Posterior cingulate gyrus (tissue), 11 donors: Measurements from ENCODE around the gene ZNF761.
"Not testable (repeated sequence)": the region's sequence is repeated elsewhere in the genome, so short reads cannot be mapped to it uniquely, and the experiment has no call there.

ENCODE experiments used
- DNase-seq, 10 donors: peaks; one replicate each; pipeline versions ENCODE4 v3.0.0 to v3.0.0-alpha.2; 2020 to 2021; ENCODE audit warnings: mixed read lengths in 3 of 10
- intact Hi-C: fragments of 100-400 bp; cut with DNase I; formaldehyde crosslinking; loops from one replicate; pipeline ENCODE4 v1.15.1; 2023

ZNF761 gene

DNA sequence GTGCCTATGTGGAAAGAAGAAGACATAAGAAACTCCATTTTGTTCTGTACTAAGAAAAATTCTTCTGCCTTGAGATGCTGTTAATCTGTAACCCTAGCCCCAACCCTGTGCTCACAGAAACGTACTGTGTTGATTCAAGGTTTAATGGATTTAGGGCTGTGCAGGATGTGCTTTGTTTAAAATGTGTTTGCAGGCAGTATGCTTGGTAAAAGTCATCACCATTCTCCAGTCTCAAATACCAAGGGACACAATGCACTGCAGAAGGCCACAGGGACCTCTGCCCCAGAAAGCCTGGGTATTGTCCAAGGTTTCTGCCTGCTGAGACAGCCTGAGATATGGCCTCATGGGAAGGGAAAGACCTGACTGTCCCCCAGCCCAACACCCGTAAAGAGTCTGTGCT, 12.0 kb downstream of the ZNF761 start:
- DNase-seq, intact Hi-C loops: not testable (repeated sequence)

DNA sequence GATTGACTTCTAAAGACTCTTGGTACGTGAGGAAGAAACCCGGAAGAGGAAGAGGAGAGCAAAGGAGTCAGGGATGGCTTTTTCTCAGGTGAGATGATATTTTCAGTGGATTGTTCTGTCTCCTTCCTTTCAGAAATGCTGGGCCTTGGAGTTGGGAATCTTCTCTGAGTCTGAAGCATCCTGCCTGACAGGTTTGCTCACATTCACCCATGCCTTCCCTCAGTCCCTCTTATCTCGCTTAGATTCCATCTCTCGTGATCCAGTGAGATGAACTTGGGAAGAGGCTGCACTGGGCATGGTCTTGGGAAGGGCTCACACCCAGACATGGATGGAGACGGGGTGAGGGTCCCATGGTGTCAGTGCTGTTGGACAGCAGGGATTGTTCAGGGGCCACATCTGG, 15.4 kb downstream of the ZNF761 start:
- DNase-seq, intact Hi-C loops: not testable (repeated sequence)

DNA sequence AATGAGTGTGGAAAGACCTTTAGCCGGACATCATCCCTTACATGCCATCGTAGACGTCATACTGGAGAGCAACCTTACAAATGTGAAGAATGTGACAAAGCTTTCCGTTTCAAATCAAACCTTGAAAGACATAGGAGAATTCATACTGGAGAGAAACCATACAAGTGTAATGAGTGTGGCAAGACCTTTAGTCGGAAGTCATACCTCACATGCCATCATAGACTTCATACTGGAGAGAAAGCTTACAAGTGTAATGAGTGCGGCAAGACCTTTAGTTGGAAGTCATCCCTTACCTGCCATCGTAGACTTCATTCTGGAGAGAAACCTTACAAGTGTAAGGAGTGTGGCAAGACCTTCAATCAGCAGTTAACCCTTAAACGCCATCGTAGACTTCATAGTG, 24.0 kb downstream of the ZNF761 start:
- no peak for DNase-seq
- intact Hi-C loops, result no loop called here

DNA sequence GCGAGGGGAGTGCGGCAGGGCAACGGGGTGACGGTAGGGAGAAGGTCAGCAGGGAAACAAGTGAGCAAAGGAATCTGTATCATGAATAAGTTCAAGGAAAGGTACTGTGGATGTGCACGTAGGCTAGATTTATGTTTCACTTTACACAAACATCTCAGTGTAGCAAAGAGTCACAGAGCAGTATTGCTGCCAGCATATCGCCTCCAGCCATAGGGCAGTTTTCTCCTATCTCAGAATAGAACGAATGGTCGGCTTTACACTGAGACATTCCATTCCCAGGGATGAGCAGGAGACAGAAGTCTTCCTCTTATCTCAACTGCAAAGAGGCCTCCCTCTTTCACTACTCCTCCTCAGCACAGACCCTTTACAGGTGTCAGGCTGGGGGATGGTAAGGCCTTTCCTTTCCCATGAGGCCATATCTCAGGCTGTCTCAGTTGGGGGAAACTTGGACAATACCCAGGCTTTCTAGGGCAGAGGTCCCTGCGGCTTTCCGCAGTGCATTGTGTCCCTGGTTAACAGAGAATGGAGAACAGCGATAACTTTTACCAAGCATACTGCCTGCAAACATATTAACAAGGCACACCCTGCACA, 28.4 kb downstream of the ZNF761 start:
- DNase-seq, intact Hi-C loops: not testable (repeated sequence)

DNA sequence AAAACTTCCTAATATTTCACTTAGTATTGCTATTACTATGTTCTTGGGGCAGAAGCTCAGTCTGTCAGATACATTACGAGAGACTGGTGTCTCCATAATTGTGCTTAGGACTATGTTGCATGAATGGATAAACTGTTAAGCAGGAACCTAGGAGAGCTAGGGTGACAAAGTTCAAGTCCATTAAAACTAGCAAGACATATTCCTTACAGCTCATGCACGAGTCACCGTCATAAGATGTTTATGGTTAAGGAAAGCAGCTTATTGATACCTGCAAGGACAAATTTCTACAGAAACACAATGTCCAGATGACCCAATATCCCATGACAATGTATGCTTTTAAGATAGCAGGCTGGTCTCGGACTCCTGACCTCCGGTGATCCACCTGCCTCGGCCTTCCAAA, 30.1 kb downstream of the ZNF761 start:
- intact Hi-C loops, result no loop called here
- DNase-seq, result no peak

DNA sequence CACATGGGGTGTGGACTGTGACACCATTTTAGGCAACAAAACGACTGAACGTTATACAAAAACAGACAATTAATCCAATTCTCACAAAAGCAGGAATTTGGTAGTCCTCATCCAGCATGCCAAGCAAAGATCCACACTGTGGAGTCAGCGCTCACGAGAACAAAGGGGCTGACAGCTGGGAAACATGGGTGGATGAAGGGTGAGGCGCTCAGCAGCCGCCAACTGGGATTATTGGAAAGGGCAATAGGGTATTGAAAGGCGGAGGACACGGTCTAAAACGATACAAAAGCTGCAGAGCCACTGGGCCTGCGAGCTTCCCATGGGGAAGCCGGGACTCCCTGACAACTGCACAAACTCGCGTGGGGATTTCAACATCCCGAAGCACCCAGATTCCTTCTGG, 31.1 kb downstream of the ZNF761 start:
- intact Hi-C loops, result no loop called here
- peak in 2 of 10 donors; percentile 2 to 15 for DNase-seq

DNA sequence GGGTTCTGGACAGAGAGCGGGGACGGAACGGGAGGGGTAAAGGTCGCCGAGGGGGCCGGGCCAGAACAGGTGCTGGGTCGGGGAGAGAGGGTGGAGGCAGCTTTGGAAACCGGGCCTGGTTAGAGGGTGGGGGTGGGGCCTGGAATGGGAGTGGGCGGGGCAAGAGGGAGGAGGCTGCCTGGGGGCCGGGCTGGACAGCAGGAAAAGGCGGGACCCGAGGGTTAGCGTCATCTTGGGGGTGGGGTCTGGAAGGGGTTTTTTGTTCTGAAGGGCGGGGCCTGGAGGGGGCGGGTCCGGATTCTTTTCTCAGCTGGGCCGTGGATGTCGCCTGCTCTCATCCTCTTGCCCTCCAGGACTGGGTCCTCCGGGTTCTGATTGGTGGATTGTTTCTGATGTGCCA, 31.5 kb downstream of the ZNF761 start:
- DNase-seq, result peak; percentile 45 to 96 (median 84)
- intact Hi-C loops, result no loop called here

DNA sequence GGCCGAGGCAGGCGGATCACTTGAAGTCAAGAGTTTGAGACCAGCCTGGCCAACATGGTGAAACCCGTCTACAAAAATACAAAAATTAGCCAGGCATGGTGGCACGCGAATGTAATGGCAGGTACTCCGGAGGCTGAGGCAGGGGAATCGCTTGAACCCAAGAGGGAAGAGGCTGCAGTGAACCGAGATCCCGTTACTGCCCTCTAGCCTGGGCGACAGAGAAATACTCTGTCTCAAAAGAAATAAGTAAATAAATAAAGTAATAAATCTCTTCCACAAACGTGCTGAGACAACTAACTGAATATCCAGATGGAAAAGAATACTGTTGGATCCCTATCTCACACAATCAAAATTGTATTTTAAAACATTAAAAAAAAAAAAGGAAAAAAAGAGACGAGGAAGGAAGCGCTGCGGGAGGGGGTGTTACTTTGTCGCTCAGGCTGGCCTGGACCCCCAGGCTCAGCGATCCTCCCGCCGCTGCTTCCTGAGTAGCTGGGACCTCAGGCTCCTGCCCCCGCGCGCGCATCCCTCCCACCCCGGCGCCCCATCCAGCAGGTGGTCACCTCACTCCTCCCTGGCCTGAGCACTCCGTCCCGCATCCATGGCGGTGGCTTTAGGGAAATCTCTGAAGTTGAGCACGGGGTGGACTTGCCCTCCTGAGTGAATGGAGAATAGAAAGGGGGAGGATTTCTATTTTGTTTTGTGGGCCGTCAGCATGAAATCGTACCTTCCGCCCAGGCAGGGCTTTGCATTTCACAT, 35.1 kb downstream of the ZNF761 start:
- peak in 2 of 10 donors; percentile 9 to 61 for DNase-seq
- intact Hi-C loops, result loop anchor here (1.0 to 2.0 kb wide), 2 partner anchors 36 to 53 kb away; partner anchors contain the start of gene ZNF761

DNA sequence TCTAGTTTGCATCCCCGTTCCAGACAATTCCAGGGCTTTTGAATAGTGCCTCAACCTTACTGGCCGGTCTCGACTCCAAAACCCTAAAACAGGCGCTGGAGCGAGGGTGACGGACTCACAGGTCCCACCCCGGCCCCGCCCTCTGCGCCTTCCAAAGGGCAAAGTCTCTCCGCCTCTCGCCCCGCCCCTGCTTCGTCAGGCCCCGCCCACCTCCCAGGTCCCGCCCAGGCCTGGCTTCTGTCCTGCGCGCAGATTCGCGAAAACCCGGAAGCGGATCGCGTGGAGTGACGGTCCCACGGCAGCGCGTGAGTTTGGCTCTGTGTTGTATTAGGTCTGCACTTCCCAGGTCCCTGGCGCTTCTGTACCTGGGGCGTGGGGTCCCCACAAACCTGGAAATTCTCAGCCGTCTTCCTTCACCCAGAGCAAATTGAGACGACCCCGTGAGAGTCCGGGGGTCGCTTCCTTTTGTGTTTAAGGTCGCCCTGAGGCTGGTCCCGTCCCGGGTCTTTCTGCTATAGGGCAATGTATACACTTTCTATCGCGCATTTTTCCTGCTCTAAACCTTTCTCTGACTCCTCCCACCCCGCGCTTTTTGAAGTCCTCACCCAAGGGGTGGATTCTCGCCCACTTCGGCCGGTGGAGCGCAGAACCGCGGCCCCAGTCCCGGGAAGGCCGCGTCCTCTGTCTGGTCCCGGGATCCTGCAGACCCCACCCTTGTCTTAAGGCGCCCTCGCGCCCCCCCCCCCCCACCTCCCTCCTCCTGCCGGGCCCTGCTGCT, 35.9 kb downstream of the ZNF761 start, which contains the start of gene ZNF813:
Gene ZNF813 (plus strand): TSS at position 249 of the 778 bp plus-strand sequence. CDS start 16,090 bp downstream, outside the sequence.
- intact Hi-C loops, result loop anchor here (1.0 to 2.0 kb wide), 3 partner anchors 37 to 71 kb away; partner anchors contain the start of gene ZNF761
- peak; percentile 80 to 99 (median 94) for DNase-seq

DNA sequence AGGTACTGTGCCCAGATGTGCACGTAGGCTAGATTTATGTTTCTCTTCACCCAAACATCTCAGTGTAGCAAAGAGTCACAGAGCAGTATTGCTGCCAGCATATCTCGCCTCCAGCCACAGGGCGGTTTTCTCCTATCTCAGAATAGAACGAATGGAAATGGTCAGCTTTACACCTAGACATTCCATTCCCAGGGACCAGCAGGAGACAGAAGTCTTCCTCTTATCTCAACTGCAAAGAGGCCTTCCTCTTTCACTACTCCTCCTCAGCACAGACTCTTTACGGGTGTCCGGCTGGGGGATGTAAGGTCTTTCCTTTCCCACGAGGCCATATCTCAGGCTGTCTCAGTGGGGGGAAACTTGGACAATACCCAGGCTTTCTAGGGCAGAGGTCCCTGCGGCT, 36.8 kb downstream of the ZNF761 start:
- intact Hi-C loops, result loop anchor here (2.0 kb wide), 1 partner anchor 72 kb away; no protein-coding TSS in a partner anchor
- DNase-seq, result not testable (repeated sequence)

DNA sequence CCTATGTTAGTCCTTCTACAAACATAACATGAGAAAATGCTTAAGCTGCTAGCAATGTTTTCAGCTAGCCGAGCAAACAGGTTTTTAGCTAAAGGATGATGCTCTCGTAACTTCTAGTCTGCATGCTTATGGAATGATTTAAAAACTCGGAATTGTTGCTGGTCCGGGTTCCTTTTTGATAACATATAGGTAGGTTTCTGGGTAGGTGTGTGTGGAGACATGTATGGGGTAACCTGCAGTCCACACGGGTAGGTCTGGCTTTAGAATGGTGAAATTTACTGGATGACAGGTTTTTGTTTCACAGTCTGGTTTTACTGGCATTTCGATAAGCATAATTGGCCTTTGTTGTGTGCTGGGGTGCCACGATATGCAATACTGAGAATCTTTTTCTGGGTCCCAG, 40.1 kb downstream of the ZNF761 start:
- no peak for DNase-seq

DNA sequence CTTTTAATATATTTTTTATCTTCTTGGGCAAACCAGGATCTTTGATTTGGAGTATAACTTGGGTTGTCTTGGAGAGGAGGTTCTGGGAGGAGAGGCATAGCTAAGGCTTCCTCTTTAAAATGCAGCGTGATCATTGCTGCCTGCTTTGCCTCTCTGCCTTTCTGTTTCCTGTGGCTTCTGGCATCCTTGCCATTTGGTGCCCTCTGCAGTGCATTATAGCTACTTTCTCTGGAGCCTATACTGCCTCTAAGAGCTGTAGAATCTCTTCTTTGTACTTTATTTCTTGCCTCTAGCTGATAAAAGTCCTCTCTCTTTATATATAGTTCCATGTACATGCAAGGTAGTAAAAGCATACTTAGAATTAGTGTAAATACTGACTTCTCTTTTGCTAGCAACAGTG, 43.0 kb downstream of the ZNF761 start:
- intact Hi-C loops, result not testable (repeated sequence)

More for the DNA sequence above, 40.1 kb downstream of the ZNF761 start:
- intact Hi-C loops, result no loop called here

DNA sequence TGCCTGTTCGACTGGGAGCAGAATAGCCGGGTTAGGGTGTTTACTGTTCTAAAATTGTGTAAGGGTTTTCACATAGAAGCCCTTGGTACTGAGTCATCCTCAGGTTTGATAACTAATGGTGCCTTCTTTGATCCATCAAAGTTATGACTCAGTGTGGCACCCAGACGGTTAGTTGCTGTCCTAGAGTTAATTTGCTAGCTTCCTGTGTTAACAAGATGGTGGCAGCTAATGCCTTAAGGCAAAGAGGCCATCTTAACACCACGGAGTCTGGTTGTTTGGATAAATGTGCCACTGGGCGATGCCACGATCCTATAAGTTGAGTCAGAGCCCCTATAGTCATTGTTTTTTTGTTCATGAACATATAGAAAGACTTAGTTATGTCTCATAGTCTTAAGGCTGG, 43.7 kb downstream of the ZNF761 start:
- intact Hi-C loops, result not testable (repeated sequence)

More for the DNA sequence above, 43.0 kb downstream of the ZNF761 start:
- DNase-seq, result not testable (repeated sequence)

DNA sequence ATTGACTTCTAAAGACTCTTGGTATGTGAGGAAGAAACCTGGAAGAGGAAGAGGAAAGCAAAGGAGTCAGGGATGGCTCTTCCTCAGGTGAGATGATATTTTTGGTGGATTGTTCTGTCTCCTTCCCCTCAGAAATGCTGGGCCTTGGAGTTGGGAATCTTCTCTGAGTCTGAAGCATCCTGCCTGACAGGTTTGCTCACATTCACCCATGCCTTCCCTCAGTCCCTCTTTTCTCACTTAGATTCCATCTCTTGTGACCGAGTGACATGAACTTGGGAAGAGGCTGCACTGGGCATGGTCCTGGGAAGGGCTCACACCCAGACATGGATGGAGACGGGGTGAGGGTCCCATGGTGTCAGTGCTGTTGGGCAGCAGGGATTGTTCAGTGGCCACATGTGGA, 52.0 kb downstream of the ZNF761 start:
- intact Hi-C loops, DNase-seq: not testable (repeated sequence)

More for the DNA sequence above, 43.7 kb downstream of the ZNF761 start:
- not testable (repeated sequence) for DNase-seq

DNA sequence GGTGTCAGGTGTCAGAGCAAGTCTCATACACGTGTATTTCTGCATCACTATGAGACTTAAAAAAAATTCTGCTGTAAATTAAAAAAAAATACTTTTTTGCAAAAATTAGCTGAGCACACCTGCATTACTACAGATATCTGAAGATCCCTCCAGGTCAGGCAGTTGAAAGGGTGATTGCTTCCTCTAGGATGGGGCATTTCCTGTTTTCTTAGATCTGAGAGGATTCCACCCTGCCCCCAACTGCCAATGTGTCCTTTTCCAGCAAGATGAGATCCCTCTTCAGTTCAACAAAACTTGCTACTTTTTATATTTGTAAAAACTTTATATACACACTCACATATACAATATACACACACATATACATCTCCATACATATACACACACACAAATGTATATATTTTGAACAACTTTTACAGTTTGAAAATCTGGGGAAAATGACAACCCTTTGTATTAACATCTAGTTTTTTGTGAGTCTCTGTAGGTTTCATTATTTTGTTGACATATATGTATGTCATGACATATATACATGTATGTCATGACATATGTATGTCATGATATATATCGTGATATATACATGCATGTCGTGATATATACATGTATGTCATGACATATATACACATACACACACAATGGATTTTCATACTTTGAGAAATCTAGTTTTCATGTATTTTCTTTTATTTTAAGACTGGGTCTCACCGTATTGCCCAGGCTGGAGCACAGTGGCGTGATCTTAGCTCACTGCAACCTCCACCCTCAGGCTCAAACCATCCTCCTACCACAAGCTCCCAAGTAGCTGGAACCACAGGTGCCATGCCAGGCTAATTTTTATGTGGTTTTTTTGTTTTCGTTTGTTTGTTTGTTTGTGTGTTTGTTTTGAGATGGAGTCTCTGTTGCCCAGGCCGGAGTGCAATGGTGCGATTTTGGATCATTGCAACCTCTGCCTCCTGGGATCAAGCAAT, 53.5 kb downstream of the ZNF761 start:
- DNase-seq, result no peak
- intact Hi-C loops, result no loop called here

DNA sequence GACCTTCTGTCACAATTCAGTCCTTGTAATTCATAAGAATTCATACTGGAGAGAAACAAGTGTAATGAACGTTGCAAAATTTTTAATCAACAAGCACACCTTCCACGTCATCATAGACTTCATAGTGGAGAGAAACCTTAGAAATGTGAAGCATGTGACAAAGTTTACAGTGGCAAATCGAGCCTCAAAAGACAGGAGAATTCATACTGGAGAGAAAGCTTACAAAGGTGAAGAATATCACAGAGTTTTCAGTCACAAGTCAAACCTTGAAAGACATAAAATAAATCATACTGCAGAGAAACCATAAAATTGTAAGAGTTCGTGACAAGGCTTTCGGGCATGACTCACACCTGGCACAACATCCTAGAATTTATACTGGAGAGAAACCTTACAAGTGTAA, 60.4 kb downstream of the ZNF761 start:
- no peak for DNase-seq

DNA sequence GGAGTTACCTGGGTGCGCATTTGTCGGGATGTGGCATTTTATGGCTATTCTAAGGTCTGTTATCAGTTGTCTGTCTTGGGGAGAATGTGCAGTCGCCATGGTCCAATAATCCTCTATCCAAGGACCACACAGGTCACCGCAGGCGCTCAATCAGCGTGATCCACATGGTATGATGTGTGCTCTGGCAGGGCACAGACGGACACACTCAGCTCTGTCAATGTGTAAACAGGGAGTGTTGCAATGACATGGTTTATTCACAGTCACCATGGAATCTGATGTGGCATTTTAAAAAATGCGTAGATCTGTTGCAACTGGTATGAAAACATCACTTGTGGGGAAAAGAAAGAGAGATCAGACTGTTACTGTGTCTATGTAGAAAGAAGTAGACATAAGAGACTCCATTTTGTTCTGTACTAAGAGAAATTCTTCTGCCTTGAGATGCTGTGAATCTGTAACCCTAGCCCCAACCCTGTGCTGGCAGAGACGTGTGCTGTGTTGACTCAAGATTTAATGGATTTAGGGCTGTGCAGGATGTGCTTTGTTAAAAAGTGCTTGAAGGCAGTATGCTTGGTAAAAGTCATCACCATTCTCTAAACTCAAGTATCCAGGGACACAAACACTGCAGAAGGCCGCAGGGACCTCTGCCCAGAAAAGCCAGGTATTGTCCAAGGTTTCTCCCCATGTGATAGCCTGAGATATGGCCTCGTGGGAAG, 65.7 kb downstream of the ZNF761 start:
- intact Hi-C loops, DNase-seq: not testable (repeated sequence)

More for the DNA sequence above, 60.4 kb downstream of the ZNF761 start:
- intact Hi-C loops, result no loop called here

DNA sequence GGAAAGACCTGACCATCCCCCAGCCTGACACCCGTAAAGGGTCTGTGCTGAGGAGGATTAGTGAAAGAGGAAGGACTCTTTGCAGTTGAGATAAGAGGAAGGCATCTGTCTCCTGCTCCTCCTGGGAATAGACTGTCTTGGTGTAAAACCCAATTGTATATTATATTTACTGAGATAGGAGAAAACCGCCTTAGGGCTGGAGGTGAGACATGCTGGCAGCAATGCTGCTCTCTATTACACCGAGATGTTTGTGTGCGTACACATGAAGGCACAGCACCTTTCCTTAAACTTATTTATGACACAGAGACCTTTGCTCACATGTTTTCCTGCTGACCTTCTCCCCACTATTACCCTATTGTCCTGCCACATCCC, 66.2 kb downstream of the ZNF761 start:
- DNase-seq, intact Hi-C loops: not testable (repeated sequence)

DNA sequence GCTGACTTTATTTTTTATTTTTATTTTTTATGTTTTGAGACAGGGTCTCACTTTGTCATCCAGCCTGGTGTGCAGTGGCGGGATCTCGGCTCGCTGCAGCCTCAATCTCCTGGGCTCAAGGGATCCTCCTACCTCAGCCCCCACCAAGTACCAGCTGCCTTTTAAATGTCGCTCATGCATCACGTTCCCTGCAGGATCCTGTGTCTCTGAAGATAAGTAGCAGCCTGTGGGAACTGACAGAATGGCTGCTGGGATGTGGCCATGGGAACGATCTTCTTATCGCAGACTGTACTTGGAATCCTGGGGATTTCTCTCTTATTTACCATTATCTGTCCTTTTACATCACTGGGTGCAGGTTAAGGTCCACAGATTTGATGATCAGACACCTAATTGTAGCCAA, 71.4 kb downstream of the ZNF761 start:
- DNase-seq, intact Hi-C loops: not testable (repeated sequence)
